IMR-90 (cell line): ENCODE data around the gene GALNT6. TPM values are rescaled to one million over a fixed set of nuclear protein-coding genes. Genes with fewer than 3 reads are reported as not detected.

Experiments
- ATAC-seq: fragments of 200-7000 bp; cut with Tn5 transposase; 2 replicates; pipeline ENCODE4 v1.9.1; 2020; ENCODE audit warnings: low read depth, mild to moderate bottlenecking, moderate library complexity
- BruUV-seq: library from RNA; stranded (reverse); fragments of 400-500 nt; replicated peaks from 2 replicates; lab custom pipeline; 2021; lab: Mats Ljungman, UMichigan
- CTCF ChIA-PET: fragments of 300-600 bp; formaldehyde crosslinking; extraction: SDS; loops from one replicate; lab custom pipeline; 2021; ENCODE audit warnings: antibody characterized with exemption; lab: Yijun Ruan, JAX
- POLR2A ChIA-PET: fragments of 300-600 bp; sonication (Branson Sonifier 250); formaldehyde crosslinking; loops from one replicate; lab custom pipeline; 2022; ENCODE audit warnings: antibody characterized with exemption; ENCODE audit not compliant: unreplicated experiment; lab: Charles Lee
- DNase-seq: peaks from one replicate; pipeline ENCODE4 v3.0.0; 2013
- H2AFZ ChIP-seq: replicated peaks from 2 replicates; pipeline ENCODE3; 2013; ENCODE audit warnings: low read length, mild to moderate bottlenecking; ENCODE audit not compliant: poor library complexity
- H2AK5ac ChIP-seq: 2 replicates; pipeline ENCODE4 v1.6.1; 2013; ENCODE audit warnings: low read depth, low read length, inconsistent platforms
- H2AK9ac ChIP-seq: replicated peaks from 2 replicates; pipeline ENCODE3; 2013; ENCODE audit warnings: mild to moderate bottlenecking, low read depth, low read length, moderate library complexity; ENCODE audit not compliant: poor library complexity
- H2BK120ac ChIP-seq: 2 replicates; pipeline ENCODE4 v1.6.1; 2013; ENCODE audit warnings: low read depth, low read length, inconsistent platforms
- H2BK15ac ChIP-seq: 3 replicates; pipeline ENCODE4 v1.6.1; 2013; ENCODE audit warnings: low read depth, low read length, inconsistent platforms
- H2BK20ac ChIP-seq: 2 replicates; pipeline ENCODE4 v1.6.1; 2013; ENCODE audit warnings: low read depth, mild to moderate bottlenecking, inconsistent platforms, low read length, moderate library complexity
- H2BK5ac ChIP-seq: 2 replicates; pipeline ENCODE4 v1.6.1; 2013; ENCODE audit warnings: mild to moderate bottlenecking, low read depth, low read length, inconsistent platforms; ENCODE audit not compliant: poor library complexity, severe bottlenecking
- H3K14ac ChIP-seq: replicated peaks from 2 replicates; pipeline ENCODE4 v1.6.1; 2013; ENCODE audit warnings: low read depth, low read length, inconsistent platforms
- H3K18ac ChIP-seq: 2 replicates; pipeline ENCODE4 v1.6.1; 2013; ENCODE audit warnings: low read depth, low read length, control low read depth
- H3K23ac ChIP-seq: 2 replicates; pipeline ENCODE4 v1.6.1; 2013; ENCODE audit warnings: low read depth, low read length, inconsistent platforms
- H3K27ac ChIP-seq: 2 replicates; pipeline ENCODE4 v1.5.1; 2013; ENCODE audit warnings: mild to moderate bottlenecking, control low read depth, low read length; ENCODE audit not compliant: insufficient read depth
- H3K27me3 ChIP-seq: 2 replicates; pipeline ENCODE4 v1.6.1; 2013; ENCODE audit warnings: low read length; ENCODE audit not compliant: control insufficient read depth, insufficient read depth
- H3K36me3 ChIP-seq: 2 replicates; pipeline ENCODE4 v1.6.1; 2013; ENCODE audit warnings: low read length, mixed read lengths; ENCODE audit not compliant: control insufficient read depth, insufficient read depth
- H3K4ac ChIP-seq: 2 replicates; pipeline ENCODE4 v1.6.1; 2013; ENCODE audit warnings: low read depth, low read length, inconsistent platforms
- H3K4me1 ChIP-seq: 2 replicates; pipeline ENCODE4 v1.6.1; 2013; ENCODE audit warnings: low read length, mixed read lengths; ENCODE audit not compliant: control insufficient read depth, insufficient read depth
- H3K4me2 ChIP-seq: 2 replicates; pipeline ENCODE4 v1.6.1; 2013; ENCODE audit warnings: low read depth, mild to moderate bottlenecking, control low read depth, low read length, moderate library complexity
- H3K4me3 ChIP-seq: 2 replicates; pipeline ENCODE4 v1.5.1; 2013; ENCODE audit warnings: low read depth, mild to moderate bottlenecking, control low read depth, low read length, moderate library complexity; ENCODE audit not compliant: insufficient read depth
- H3K56ac ChIP-seq: 2 replicates; pipeline ENCODE4 v1.6.1; 2013; ENCODE audit warnings: low read length, inconsistent platforms; ENCODE audit not compliant: insufficient read depth; ENCODE audit errors: extremely low read depth
- H3K79me1 ChIP-seq, 2 experiments: 2 replicates each; pipeline ENCODE4 v1.6.1; 2013; ENCODE audit warnings: low read length in 2 of 2, inconsistent platforms in 1 of 2, low read depth in 1 of 2
- H3K9ac ChIP-seq: 2 replicates; pipeline ENCODE4 v1.6.1; 2013; ENCODE audit warnings: low read depth, low read length, control low read depth
- H3K9me1 ChIP-seq: 2 replicates; pipeline ENCODE4 v1.6.1; 2013; ENCODE audit warnings: low read length, inconsistent platforms; ENCODE audit not compliant: insufficient read depth
- H3K9me3 ChIP-seq: 2 replicates; pipeline ENCODE4 v1.6.1; 2013; ENCODE audit warnings: low read length; ENCODE audit not compliant: control insufficient read depth, insufficient read depth
- H4K20me1 ChIP-seq: 2 replicates; pipeline ENCODE4 v1.6.1; 2013; ENCODE audit warnings: low read length, inconsistent platforms; ENCODE audit not compliant: insufficient read depth
- H4K5ac ChIP-seq: 2 replicates; pipeline ENCODE4 v1.6.1; 2013; ENCODE audit warnings: mild to moderate bottlenecking, low read depth, low read length, control low read depth
- H4K8ac ChIP-seq, 2 experiments: 2 replicates each; pipeline ENCODE4 v1.6.1; 2013; ENCODE audit warnings: low read depth in 2 of 2, low read length in 2 of 2, control low read depth in 1 of 2, inconsistent platforms in 1 of 2
- H4K91ac ChIP-seq: 2 replicates; pipeline ENCODE4 v1.6.1; 2013; ENCODE audit warnings: low read depth, low read length, inconsistent platforms; ENCODE audit not compliant: insufficient read depth
- BHLHE40 ChIP-seq: fragments of 150-350 bp; IDR thresholded peaks from 2 replicates; pipeline ENCODE4 v1.6.1; 2016; ENCODE audit warnings: mild to moderate bottlenecking, low read depth, low read length
- CEBPB ChIP-seq: IDR thresholded peaks from 2 replicates; pipeline ENCODE4 v1.6.1; 2012; ENCODE audit warnings: low read depth, low read length, improper control_type of control experiment
- CHD1 ChIP-seq: IDR thresholded peaks from 2 replicates; pipeline ENCODE4 v1.6.1; 2012; ENCODE audit warnings: low read depth, low read length, improper control_type of control experiment
- FOS ChIP-seq: fragments of 150-350 bp; IDR thresholded peaks from 2 replicates; pipeline ENCODE4 v1.6.1; 2016; ENCODE audit warnings: low read depth, low read length
- MAFK ChIP-seq: IDR thresholded peaks from 2 replicates; pipeline ENCODE4 v1.6.1; 2012; ENCODE audit warnings: low read depth, low read length, improper control_type of control experiment
- MAZ ChIP-seq: IDR thresholded peaks from 2 replicates; pipeline ENCODE4 v1.6.1; 2012; ENCODE audit warnings: low read depth, mild to moderate bottlenecking, low read length, improper control_type of control experiment, moderate library complexity, borderline replicate concordance
- MXI1 ChIP-seq: IDR thresholded peaks from 2 replicates; pipeline ENCODE4 v1.6.1; 2012; ENCODE audit warnings: low read depth, mild to moderate bottlenecking, low read length, moderate library complexity, borderline replicate concordance
- NFE2L2 ChIP-seq: fragments of 150-350 bp; IDR thresholded peaks from 2 replicates; pipeline ENCODE4 v1.6.1; 2016; ENCODE audit warnings: low read depth, mild to moderate bottlenecking, low read length
- POLR2A ChIP-seq: IDR thresholded peaks from 2 replicates; pipeline ENCODE4 v1.6.1; 2012; ENCODE audit warnings: mild to moderate bottlenecking, low read depth, low read length
- RAD21 ChIP-seq: IDR thresholded peaks from 2 replicates; pipeline ENCODE4 v1.6.1; 2012; ENCODE audit warnings: low read length, improper control_type of control experiment
- RCOR1 ChIP-seq: IDR thresholded peaks from 2 replicates; pipeline ENCODE4 v1.6.1; 2012; ENCODE audit warnings: mild to moderate bottlenecking, low read length, improper control_type of control experiment; ENCODE audit not compliant: insufficient replicate concordance
- RFX5 ChIP-seq: IDR thresholded peaks from 2 replicates; pipeline ENCODE4 v1.8.0; 2012; ENCODE audit warnings: low read depth, mild to moderate bottlenecking, low read length, moderate library complexity
- SMC3 ChIP-seq: fragments of 150-350 bp; IDR thresholded peaks from 2 replicates; pipeline ENCODE4 v1.6.1; 2016; ENCODE audit warnings: low read depth, mild to moderate bottlenecking, antibody characterized with exemption, low read length, moderate library complexity
- WGBS, 2 experiments: methylation state at CpG; one replicate each; pipeline versions ENCODE4 v1.1.5 to v1.1.7; 2013; ENCODE audit warnings: missing lambda C conversion rate in 2 of 2; ENCODE audit not compliant: insufficient read length in 1 of 2; ENCODE audit errors: extremely low coverage in 2 of 2; 5-methylcytosine and 5-hydroxymethylcytosine counted together
- dilution Hi-C: fragments of 300-500 bp; cut with HindIII; formaldehyde crosslinking; loops from one replicate; pipeline ENCODE4 v1.14.3; 2018; ENCODE audit warnings: low sequenced_read_pairs; ENCODE audit not compliant: unreplicated experiment
- in situ Hi-C: fragments of 300-500 bp; cut with MboI; formaldehyde crosslinking; loops from 3 replicates; pipeline ENCODE4 v1.14.3; 2019; ENCODE audit warnings: low sequenced_read_pairs, inconsistent platforms, mixed read lengths
- intact Hi-C: fragments of 100-400 bp; cut with micrococcal nuclease; formaldehyde crosslinking; loops from 2 replicates; pipeline ENCODE4 v1.10.0; 2022
- polyA plus RNA-seq, 3 experiments: library from polyadenylated mRNA; depleted of rRNA; stranded (reverse); fragments of >200 nt; gene quantifications; 2 replicates each; pipeline ENCODE4 v1.2.3, GENCODE V29; 2012; ENCODE audit warnings: low replicate concordance in 1 of 3
- total RNA-seq: library from RNA; depleted of rRNA; stranded (reverse); fragments of >200 nt; gene quantifications from 2 replicates; pipeline ENCODE4 v1.2.3, GENCODE V29; 2012
- TF ChIP-seq, protein P1 (sequence below): conservative IDR thresholded peaks from 2 replicates; pipeline ENCODE4 v1.5.1; 2012; ENCODE audit warnings: mild to moderate bottlenecking, low read depth, low read length, improper control_type of control experiment
- TF ChIP-seq, protein P2 (sequence below): fragments of 150-350 bp; IDR thresholded peaks from 2 replicates; pipeline ENCODE4 v1.6.1; 2017; ENCODE audit warnings: mild to moderate bottlenecking, antibody characterized with exemption, low read length, low read depth
- TF ChIP-seq, protein P3 (sequence below): fragments of 150-350 bp; IDR thresholded peaks from 2 replicates; pipeline ENCODE4 v1.6.1; 2016; ENCODE audit warnings: low read depth, mild to moderate bottlenecking, low read length, moderate library complexity, borderline replicate concordance

GALNT6 gene
- total and polyA plus RNA-seq, 2 of the 4 experiments (the other 2 are of a cell fraction) = 17.1 to 23.7 TPM

DNA sequence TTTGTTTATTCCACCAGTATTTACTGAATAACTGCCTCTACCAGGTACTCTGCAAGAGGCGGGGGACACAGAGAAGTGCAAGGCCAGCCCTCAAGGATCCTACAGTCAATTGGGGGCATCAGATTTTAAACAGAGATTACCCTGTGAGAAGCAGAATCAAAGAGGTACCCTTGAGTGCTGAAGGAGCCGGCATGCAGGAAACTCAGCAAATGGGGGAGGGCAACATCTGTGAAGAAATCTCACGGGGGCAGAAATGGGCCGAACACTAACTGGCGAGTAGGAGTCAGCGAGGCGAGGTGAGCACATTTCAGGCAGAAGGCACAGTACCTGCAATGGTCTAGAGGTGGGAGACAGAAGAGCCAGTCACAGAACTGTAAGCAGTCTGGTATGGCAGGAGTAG, 9.0 kb downstream of the GALNT6 start:
- Histone ChIP-seq H3K27ac (no peak overlapping the region), H3K23ac (no peak overlapping the region), H3K4me1 (peaks cover 8% of the 10 kb centered on the region), H3K9ac (no peak overlapping the region), H3K9me1 (peaks cover 10% of the 10 kb centered on the region; the same call in 1 of the 2 replicates), H2AFZ (no peak overlapping the region), H4K91ac (no peak overlapping the region), H3K18ac (no peak overlapping the region), H2BK5ac (no peak overlapping the region), H2BK15ac (0 out of 3 replicates have a peak overlapping the region, but pooled peaks have one; percentile 26), H2AK5ac (no peak overlapping the region; the same call in 1 of the 2 replicates), H2BK120ac (0 out of 2 replicates have a peak overlapping the region, but pooled peaks have one; percentile 26), H3K14ac (no peak overlapping the region; the same call in 1 of the 2 replicates), H3K4me3 (no peak overlapping the region), H2AK9ac (peak overlapping the region; percentile 66), H3K4ac (0 out of 2 replicates have a peak overlapping the region, but pooled peaks have one; percentile 4), H4K5ac (no peak overlapping the region), H3K27me3 (no peaks in the 10 kb centered on the region), H3K56ac (no peak overlapping the region), H3K9me3 (no peaks in the 10 kb centered on the region), H3K79me1 (0 out of 4 replicates have a peak, but pooled peaks cover 0 to 5% of the 10 kb centered on the region in 2 experiments), H3K4me2 (no peak overlapping the region), H4K8ac (no peak overlapping the region), H4K20me1 (no peaks in the 10 kb centered on the region), H3K36me3 (no peaks in the 10 kb centered on the region), H2BK20ac (0 out of 2 replicates have a peak overlapping the region, but pooled peaks have one; percentile 35)
- 90% methylated on average over 6 of the region's 7 CpGs; no CpG with 5 or more reads in 1 of the 2 experiments for WGBS, 2 experiments
- in situ Hi-C loops = no loop called here
- TF ChIP-seq CEBPB (no peak), BHLHE40 (no peak), NFE2L2 (no peak), MAZ (no peak), FOS (no peak), RFX5 (no peak), MAFK (no peak), RAD21 (no peak), MXI1 (no peak), POLR2A (no peak), SMC3 (no peak), CHD1 (no peak), RCOR1 (no peak)
- TF ChIP-seq, protein P1, sequence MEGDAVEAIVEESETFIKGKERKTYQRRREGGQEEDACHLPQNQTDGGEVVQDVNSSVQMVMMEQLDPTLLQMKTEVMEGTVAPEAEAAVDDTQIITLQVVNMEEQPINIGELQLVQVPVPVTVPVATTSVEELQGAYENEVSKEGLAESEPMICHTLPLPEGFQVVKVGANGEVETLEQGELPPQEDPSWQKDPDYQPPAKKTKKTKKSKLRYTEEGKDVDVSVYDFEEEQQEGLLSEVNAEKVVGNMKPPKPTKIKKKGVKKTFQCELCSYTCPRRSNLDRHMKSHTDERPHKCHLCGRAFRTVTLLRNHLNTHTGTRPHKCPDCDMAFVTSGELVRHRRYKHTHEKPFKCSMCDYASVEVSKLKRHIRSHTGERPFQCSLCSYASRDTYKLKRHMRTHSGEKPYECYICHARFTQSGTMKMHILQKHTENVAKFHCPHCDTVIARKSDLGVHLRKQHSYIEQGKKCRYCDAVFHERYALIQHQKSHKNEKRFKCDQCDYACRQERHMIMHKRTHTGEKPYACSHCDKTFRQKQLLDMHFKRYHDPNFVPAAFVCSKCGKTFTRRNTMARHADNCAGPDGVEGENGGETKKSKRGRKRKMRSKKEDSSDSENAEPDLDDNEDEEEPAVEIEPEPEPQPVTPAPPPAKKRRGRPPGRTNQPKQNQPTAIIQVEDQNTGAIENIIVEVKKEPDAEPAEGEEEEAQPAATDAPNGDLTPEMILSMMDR = no peak
- TF ChIP-seq, protein P2, sequence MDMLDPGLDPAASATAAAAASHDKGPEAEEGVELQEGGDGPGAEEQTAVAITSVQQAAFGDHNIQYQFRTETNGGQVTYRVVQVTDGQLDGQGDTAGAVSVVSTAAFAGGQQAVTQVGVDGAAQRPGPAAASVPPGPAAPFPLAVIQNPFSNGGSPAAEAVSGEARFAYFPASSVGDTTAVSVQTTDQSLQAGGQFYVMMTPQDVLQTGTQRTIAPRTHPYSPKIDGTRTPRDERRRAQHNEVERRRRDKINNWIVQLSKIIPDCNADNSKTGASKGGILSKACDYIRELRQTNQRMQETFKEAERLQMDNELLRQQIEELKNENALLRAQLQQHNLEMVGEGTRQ = no peak
- TF ChIP-seq, protein P3, sequence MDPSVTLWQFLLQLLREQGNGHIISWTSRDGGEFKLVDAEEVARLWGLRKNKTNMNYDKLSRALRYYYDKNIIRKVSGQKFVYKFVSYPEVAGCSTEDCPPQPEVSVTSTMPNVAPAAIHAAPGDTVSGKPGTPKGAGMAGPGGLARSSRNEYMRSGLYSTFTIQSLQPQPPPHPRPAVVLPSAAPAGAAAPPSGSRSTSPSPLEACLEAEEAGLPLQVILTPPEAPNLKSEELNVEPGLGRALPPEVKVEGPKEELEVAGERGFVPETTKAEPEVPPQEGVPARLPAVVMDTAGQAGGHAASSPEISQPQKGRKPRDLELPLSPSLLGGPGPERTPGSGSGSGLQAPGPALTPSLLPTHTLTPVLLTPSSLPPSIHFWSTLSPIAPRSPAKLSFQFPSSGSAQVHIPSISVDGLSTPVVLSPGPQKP = no peak
- ChIA-PET POLR2A (no interaction called here), CTCF (no interaction called here)
- dilution Hi-C loops = no loop called here
- intact Hi-C loops = no loop called here
- DNase-seq (no peak), ATAC-seq (no peak)
- BruUV-seq = no TSS peak
